Nephron progenitor cell (in vitro differentiated cells): ENCODE measurements around the gene CLASP1.

Source experiments
- DNase-seq: peaks from one replicate; pipeline ENCODE4 v3.0.0; 2021
- H3K27ac Mint-ChIP-seq: 2 replicates; pipeline ENCODE4 v1.8.0; 2021; ENCODE audit warnings: mild to moderate bottlenecking, moderate library complexity, mixed read lengths
- H3K27me3 Mint-ChIP-seq: 2 replicates; pipeline ENCODE4 v1.8.0; 2021; ENCODE audit warnings: mild to moderate bottlenecking, low read depth, mixed read lengths; ENCODE audit not compliant: poor library complexity
- H3K36me3 Mint-ChIP-seq: 2 replicates; pipeline ENCODE4 v1.8.0; 2021; ENCODE audit warnings: low read depth, mixed read lengths
- H3K4me1 Mint-ChIP-seq: 2 replicates; pipeline ENCODE4 v1.8.0; 2021; ENCODE audit warnings: mixed read lengths
- H3K4me3 Mint-ChIP-seq: 2 replicates; pipeline ENCODE4 v1.8.0; 2021; ENCODE audit warnings: mild to moderate bottlenecking, moderate library complexity, mixed read lengths
- H3K9me3 Mint-ChIP-seq: 2 replicates; pipeline ENCODE4 v1.8.0; 2021; ENCODE audit warnings: mild to moderate bottlenecking, moderate library complexity, mixed read lengths
- CTCF ChIP-seq: fragments of 200-600 bp; sonication (generic); IDR thresholded peaks from 2 replicates; pipeline ENCODE4 v1.5.0; 2021; ENCODE audit warnings: antibody characterized with exemption

CLASP1 gene

GRCh38 chr2:121649149-121649595, at the start of gene CLASP1:
Gene CLASP1, minus strand, starts transcription at chr2:121649462. Its CDS starts 43,567 bp downstream, at chr2:121605895.
- H3K36me3 Mint-ChIP-seq, result peaks cover 14% of the 10 kb centered on the region
- no peaks in the 10 kb centered on the region for H3K27me3 Mint-ChIP-seq
- no peak for TF ChIP-seq CTCF
- H3K27ac Mint-ChIP-seq, result peak within 1 kb of the TSS; percentile 99
- peak within 1 kb of the TSS; percentile 96 for H3K4me3 Mint-ChIP-seq
- DNase-seq, result no peak
- peaks cover 66% of the 10 kb centered on the region for H3K4me1 Mint-ChIP-seq
- H3K9me3 Mint-ChIP-seq, result no peaks in the 10 kb centered on the region

GRCh38 chr2:121698318-121698930, 49.2 kb upstream of the CLASP1 start:
- no peak for TF ChIP-seq CTCF
- Mint-ChIP-seq H3K27ac (no peak overlapping the region), H3K27me3 (peaks cover 3% of the 10 kb centered on the region), H3K4me3 (no peak overlapping the region), H3K36me3 (no peaks in the 10 kb centered on the region), H3K4me1 (peaks cover 48% of the 10 kb centered on the region), H3K9me3 (peaks cover 4% of the 10 kb centered on the region)
- DNase-seq, result no peak

- H3K4me3 Mint-ChIP-seq, result no peak overlapping the region
- no peak for TF ChIP-seq CTCF
- H3K27ac Mint-ChIP-seq, result peak overlapping the region; percentile 87
- DNase-seq, result no peak
- peaks cover 41% of the 10 kb centered on the region for H3K4me1 Mint-ChIP-seq
- H3K9me3 Mint-ChIP-seq, result no peaks in the 10 kb centered on the region
- peaks cover 3% of the 10 kb centered on the region for H3K27me3 Mint-ChIP-seq
- H3K36me3 Mint-ChIP-seq, result no peaks in the 10 kb centered on the region
These were observed 47.9 kb upstream of the CLASP1 start for GRCh38 chr2:121697108-121697631.

- H3K9me3 Mint-ChIP-seq, result no peaks in the 10 kb centered on the region
- peaks cover 37% of the 10 kb centered on the region for H3K4me1 Mint-ChIP-seq
- H3K4me3 Mint-ChIP-seq, result no peak overlapping the region
- TF ChIP-seq CTCF, result no peak
- no peak for DNase-seq
- H3K27me3 Mint-ChIP-seq, result no peaks in the 10 kb centered on the region
- H3K27ac Mint-ChIP-seq, result no peak overlapping the region
- no peaks in the 10 kb centered on the region for H3K36me3 Mint-ChIP-seq
These were observed 47.2 kb upstream of the CLASP1 start for GRCh38 chr2:121696410-121696930.

GRCh38 chr2:121695171-121695451, 45.8 kb upstream of the CLASP1 start:
- Mint-ChIP-seq H3K4me1 (peaks cover 29% of the 10 kb centered on the region), H3K4me3 (no peak overlapping the region), H3K36me3 (no peaks in the 10 kb centered on the region), H3K27me3 (no peaks in the 10 kb centered on the region), H3K9me3 (no peaks in the 10 kb centered on the region), H3K27ac (no peak overlapping the region)
- no peak for TF ChIP-seq CTCF
- no peak for DNase-seq
